Trophoblast cell (in vitro differentiated cells and primary cell): ENCODE measurements around the gene AP4M1.
"Not testable (repeated sequence)": the region's sequence is repeated elsewhere in the genome, so short reads cannot be mapped to it uniquely, and the experiment has no call there.

Experiments
- DNase-seq, 2 donors: peaks; one replicate each; pipeline ENCODE4 v3.0.0-alpha.2; 2016
- H2AFZ ChIP-seq: 2 replicates; pipeline ENCODE4 v1.6.1; 2013; ENCODE audit warnings: low read length, moderate library complexity, mild to moderate bottlenecking; ENCODE audit not compliant: insufficient read depth, poor library complexity
- H2AK5ac ChIP-seq: 2 replicates; pipeline ENCODE4 v1.6.1; 2013; ENCODE audit warnings: mild to moderate bottlenecking, low read length
- H2BK120ac ChIP-seq: 2 replicates; pipeline ENCODE4 v1.6.1; 2013; ENCODE audit warnings: low read length, mild to moderate bottlenecking, moderate library complexity; ENCODE audit not compliant: insufficient read depth, poor library complexity
- H2BK12ac ChIP-seq: 2 replicates; pipeline ENCODE4 v1.6.1; 2013; ENCODE audit warnings: mild to moderate bottlenecking, low read length, moderate library complexity
- H2BK5ac ChIP-seq: 2 replicates; pipeline ENCODE4 v1.6.1; 2013; ENCODE audit warnings: low read length, low read depth, moderate library complexity, mild to moderate bottlenecking; ENCODE audit not compliant: poor library complexity
- H3K14ac ChIP-seq: 2 replicates; pipeline ENCODE4 v1.6.1; 2013; ENCODE audit warnings: mild to moderate bottlenecking, low read length
- H3K18ac ChIP-seq: 2 replicates; pipeline ENCODE4 v1.6.1; 2013; ENCODE audit warnings: mild to moderate bottlenecking, low read length
- H3K23ac ChIP-seq: 2 replicates; pipeline ENCODE4 v1.6.1; 2013; ENCODE audit warnings: low read length
- H3K27ac ChIP-seq: 2 replicates; pipeline ENCODE4 v1.5.1; 2013; ENCODE audit warnings: low read depth, mild to moderate bottlenecking, inconsistent platforms, low read length, moderate library complexity
- H3K27me3 ChIP-seq: 2 replicates; pipeline ENCODE4 v1.6.1; 2013; ENCODE audit warnings: inconsistent platforms, mild to moderate bottlenecking, low read length, moderate library complexity; ENCODE audit not compliant: insufficient read depth
- H3K36me3 ChIP-seq, 2 experiments: 1 replicate in 1 of 2; 2 replicates in 1 of 2; pipeline ENCODE4 v1.6.1; 2013; ENCODE audit warnings: low read length in 2 of 2, mild to moderate bottlenecking in 2 of 2, moderate library complexity in 1 of 2; ENCODE audit not compliant: insufficient read depth in 2 of 2, control insufficient read depth in 1 of 2
- H3K4ac ChIP-seq: 2 replicates; pipeline ENCODE4 v1.6.1; 2013; ENCODE audit warnings: low read depth, mild to moderate bottlenecking, low read length, moderate library complexity
- H3K4me1 ChIP-seq, 2 experiments: 1 replicate in 1 of 2; 2 replicates in 1 of 2; pipeline ENCODE4 v1.6.1; 2013; ENCODE audit warnings: low read length in 2 of 2, mild to moderate bottlenecking in 2 of 2, moderate library complexity in 1 of 2; ENCODE audit not compliant: insufficient read depth in 2 of 2, control insufficient read depth in 1 of 2
- H3K4me2 ChIP-seq: 2 replicates; pipeline ENCODE4 v1.6.1; 2013; ENCODE audit warnings: inconsistent platforms, mild to moderate bottlenecking, low read length, moderate library complexity
- H3K4me3 ChIP-seq: 2 replicates; pipeline ENCODE4 v1.5.1; 2013; ENCODE audit warnings: mild to moderate bottlenecking, low read depth, low read length, inconsistent platforms
- H3K79me1 ChIP-seq: one replicate; pipeline ENCODE4 v1.6.1; 2013; ENCODE audit warnings: low read length
- H3K79me2 ChIP-seq: 2 replicates; pipeline ENCODE4 v1.6.1; 2013; ENCODE audit warnings: low read length, mild to moderate bottlenecking; ENCODE audit not compliant: control insufficient read depth, insufficient read depth, poor library complexity
- H3K9ac ChIP-seq: 2 replicates; pipeline ENCODE4 v1.6.1; 2013; ENCODE audit warnings: mild to moderate bottlenecking, low read length
- H3K9me3 ChIP-seq: 2 replicates; pipeline ENCODE4 v1.6.1; 2013; ENCODE audit warnings: low read depth, mild to moderate bottlenecking, control low read depth, inconsistent platforms, low read length; ENCODE audit not compliant: insufficient read depth
- H4K12ac ChIP-seq: 2 replicates; pipeline ENCODE4 v1.6.1; 2013; ENCODE audit warnings: low read depth, mild to moderate bottlenecking, low read length, moderate library complexity
- H4K8ac ChIP-seq: 2 replicates; pipeline ENCODE4 v1.6.1; 2013; ENCODE audit warnings: low read depth, mild to moderate bottlenecking, low read length, moderate library complexity
- H4K91ac ChIP-seq: one replicate; pipeline ENCODE4 v1.6.1; 2013; ENCODE audit warnings: low read depth, mild to moderate bottlenecking, low read length, moderate library complexity
- WGBS: extraction: QIAGEN DNeasy Blood & Tissue Kit; methylation state at CpG from one replicate; pipeline ENCODE4 v1.1.7; 2013; ENCODE audit warnings: missing lambda C conversion rate; ENCODE audit not compliant: insufficient read length, insufficient coverage; ENCODE audit errors: extremely low coverage; 5-methylcytosine and 5-hydroxymethylcytosine counted together

Gene AP4M1

GRCh38 chr7:100127866-100128636 lies 26.6 kb downstream of the AP4M1 start:
- Histone ChIP-seq H3K79me1 (peaks cover 15% of the 10 kb centered on the region), H3K27me3 (no peaks in the 10 kb centered on the region), H2BK5ac (no peak overlapping the region), H3K79me2 (peaks cover 13% of the 10 kb centered on the region), H2BK120ac (peak overlapping the region; percentile 45), H3K4ac (peak overlapping the region; percentile 60), H3K9ac (peak overlapping the region; percentile 63), H3K18ac (peak overlapping the region; percentile 63), H2AK5ac (peak overlapping the region; percentile 64), H4K8ac (peak overlapping the region; percentile 81), H2BK12ac (no peak overlapping the region), H3K27ac (no peak overlapping the region), H4K12ac (peak overlapping the region; percentile 95), H3K9me3 (no peaks in the 10 kb centered on the region), H3K23ac (no peak overlapping the region), H3K4me1 (peaks cover 3 to 8% of the 10 kb centered on the region in 2 experiments), H4K91ac (peak overlapping the region; percentile 91), H3K36me3 (no peaks in the 10 kb centered on the region), H3K4me3 (peak overlapping the region; percentile 81), H3K14ac (peak overlapping the region; percentile 77), H3K4me2 (peak overlapping the region; percentile 75), H2AFZ (peak overlapping the region; percentile 56)
- DNase-seq: no peak
- WGBS: no CpG with 5 or more reads among the region's 37 CpGs

- Histone ChIP-seq H3K27me3 (no peaks in the 10 kb centered on the region), H4K12ac (no peak overlapping the region), H2BK120ac (no peak overlapping the region), H2AFZ (no peak overlapping the region), H4K8ac (no peak overlapping the region), H3K4me2 (no peak overlapping the region), H2BK12ac (no peak overlapping the region), H3K18ac (no peak overlapping the region), H3K9ac (no peak overlapping the region), H3K14ac (no peak overlapping the region), H2AK5ac (no peak overlapping the region), H3K79me1 (peaks cover 15% of the 10 kb centered on the region), H3K4me1 (peaks cover 3 to 8% of the 10 kb centered on the region in 2 experiments), H3K36me3 (no peaks in the 10 kb centered on the region), H2BK5ac (no peak overlapping the region), H3K27ac (no peak overlapping the region), H3K23ac (no peak overlapping the region), H3K4ac (no peak overlapping the region), H3K4me3 (no peak overlapping the region), H3K9me3 (no peaks in the 10 kb centered on the region), H4K91ac (no peak overlapping the region), H3K79me2 (peaks cover 13% of the 10 kb centered on the region)
- no peak for DNase-seq
- WGBS: no CpG with 5 or more reads among the region's 1 CpG
These were observed 27.2 kb downstream of the AP4M1 start for GRCh38 chr7:100128637-100128963.

- no CpG with 5 or more reads among the region's 1 CpG for WGBS
- not testable (repeated sequence) for H4K12ac ChIP-seq, H3K9ac ChIP-seq, H3K18ac ChIP-seq, H3K23ac ChIP-seq, H2BK5ac ChIP-seq, H3K14ac ChIP-seq, H4K91ac ChIP-seq, H2AK5ac ChIP-seq, H3K4ac ChIP-seq, H3K4me3 ChIP-seq, H2BK120ac ChIP-seq, H2AFZ ChIP-seq, H3K4me1 ChIP-seq, H4K8ac ChIP-seq, H3K27me3 ChIP-seq, H2BK12ac ChIP-seq, H3K4me2 ChIP-seq, H3K27ac ChIP-seq, H3K9me3 ChIP-seq, H3K36me3 ChIP-seq
- Histone ChIP-seq H3K79me1 (peaks cover 15% of the 10 kb centered on the region), H3K79me2 (peaks cover 13% of the 10 kb centered on the region)
- DNase-seq: peak in 1 of 2 donors; percentile 47
These were observed 28.8 kb downstream of the AP4M1 start for GRCh38 chr7:100130220-100130607.

- Histone ChIP-seq H3K23ac (no peak overlapping the region), H2AK5ac (no peak overlapping the region), H3K4me3 (no peak overlapping the region), H3K4ac (no peak overlapping the region), H3K4me2 (peak overlapping the region; percentile 60), H3K27me3 (no peaks in the 10 kb centered on the region), H3K79me2 (peaks cover 13% of the 10 kb centered on the region), H4K8ac (no peak overlapping the region), H4K12ac (no peak overlapping the region), H3K9me3 (no peaks in the 10 kb centered on the region), H3K79me1 (peaks cover 15% of the 10 kb centered on the region), H3K18ac (no peak overlapping the region), H2BK5ac (no peak overlapping the region), H2BK120ac (no peak overlapping the region), H3K36me3 (no peaks in the 10 kb centered on the region), H3K9ac (no peak overlapping the region), H4K91ac (no peak overlapping the region), H2BK12ac (no peak overlapping the region), H3K4me1 (peaks cover 3 to 8% of the 10 kb centered on the region in 2 experiments), H3K27ac (no peak overlapping the region), H3K14ac (no peak overlapping the region), H2AFZ (no peak overlapping the region)
- no CpG with 5 or more reads among the region's 24 CpGs for WGBS
- DNase-seq: peak; percentile 61 to 83
These were observed 29.4 kb downstream of the AP4M1 start for GRCh38 chr7:100130608-100131453.
